A673 (cell line): ENCODE data around the gene TRAF6. TPM values are rescaled to one million over a fixed set of nuclear protein-coding genes. Genes with fewer than 3 reads are reported as not detected.
A peak's percentile ranks its signal among the peaks of the same experiment; 100 is the strongest.

Experiments used
- BruUV-seq: library from RNA; stranded (reverse); fragments of 400-500 nt; replicated peaks from 2 replicates; lab custom pipeline; 2021; lab: Mats Ljungman, UMichigan
- CTCF ChIA-PET: fragments of 300-600 bp; sonication (Branson Sonifier 250); formaldehyde crosslinking; loops from one replicate; lab custom pipeline; 2022; ENCODE audit warnings: antibody characterized with exemption; lab: Charles Lee
- POLR2A ChIA-PET: fragments of 300-600 bp; sonication (Branson Sonifier 250); formaldehyde crosslinking; loops from one replicate; lab custom pipeline; 2022; ENCODE audit warnings: antibody characterized with exemption; ENCODE audit not compliant: low non-redundant PET; lab: Charles Lee
- DNase-seq: peaks from one replicate; pipeline ENCODE4 v3.0.0-alpha.2; 2015; ENCODE audit warnings: low spot score
- H3K27ac ChIP-seq: fragments of 200-600 bp; sonication (generic); 2 replicates; pipeline ENCODE4 v1.5.1; 2016; ENCODE audit warnings: mixed run types, low read depth, mild to moderate bottlenecking, mixed read lengths, antibody characterized with exemption, low read length; ENCODE audit not compliant: poor library complexity, severe bottlenecking
- H3K27me3 ChIP-seq: fragments of 200-600 bp; sonication (generic); replicated peaks from 2 replicates; pipeline ENCODE4 v1.6.1; 2017; ENCODE audit warnings: mixed run types, low read depth, mild to moderate bottlenecking, mixed read lengths, antibody characterized with exemption, low read length; ENCODE audit not compliant: insufficient read depth, poor library complexity
- H3K36me3 ChIP-seq: fragments of 200-600 bp; sonication (generic); 2 replicates; pipeline ENCODE4 v1.6.1; 2016; ENCODE audit warnings: mixed run types, mild to moderate bottlenecking, mixed read lengths, antibody characterized with exemption, low read length; ENCODE audit not compliant: insufficient read depth, poor library complexity, severe bottlenecking
- H3K4me1 ChIP-seq: fragments of 200-600 bp; sonication (generic); 2 replicates; pipeline ENCODE4 v1.6.1; 2017; ENCODE audit warnings: mixed run types, mild to moderate bottlenecking, mixed read lengths, antibody characterized with exemption, low read length; ENCODE audit not compliant: insufficient read depth, poor library complexity, severe bottlenecking
- H3K4me3 ChIP-seq: fragments of 200-600 bp; sonication (generic); 2 replicates; pipeline ENCODE4 v1.5.1; 2016; ENCODE audit warnings: low read depth, mixed run types, mild to moderate bottlenecking, mixed read lengths, low read length; ENCODE audit not compliant: poor library complexity, severe bottlenecking
- H3K9me3 ChIP-seq: fragments of 200-600 bp; sonication (generic); 2 replicates; pipeline ENCODE4 v1.6.1; 2016; ENCODE audit warnings: mixed run types, low read depth, mild to moderate bottlenecking, mixed read lengths, antibody characterized with exemption, low read length; ENCODE audit not compliant: poor library complexity, severe bottlenecking
- CTCF ChIP-seq: fragments of 300-800, 200-600 bp; sonication (generic); conservative IDR thresholded peaks from 2 replicates; pipeline ENCODE4 v1.5.1; 2017; ENCODE audit warnings: low read depth, mild to moderate bottlenecking, antibody characterized with exemption, low read length, moderate library complexity, mixed read lengths
- EZH2 ChIP-seq: fragments of 200-600 bp; sonication (generic); IDR thresholded peaks from 2 replicates; pipeline ENCODE4 v1.6.1; 2017; ENCODE audit warnings: borderline replicate concordance, low read depth, mild to moderate bottlenecking, mixed read lengths, antibody characterized with exemption, low read length; ENCODE audit not compliant: poor library complexity, severe bottlenecking
- intact Hi-C: fragments of 100-400 bp; cut with micrococcal nuclease; formaldehyde crosslinking; loops from one replicate; pipeline ENCODE4 v1.10.0; 2022; ENCODE audit not compliant: unreplicated experiment
- total RNA-seq: library from RNA; stranded (reverse); gene quantifications from 2 replicates; pipeline ENCODE4 v1.2.3, GENCODE V29; 2021

Gene TRAF6
- total RNA-seq, 1 experiment from 2014 or later, result 28.6 TPM

GRCh38 chr11:36455658-36456111, 54.4 kb downstream of the TRAF6 start:
- Histone ChIP-seq H3K4me3 (no peak overlapping the region), H3K36me3 (peaks cover 15% of the 10 kb centered on the region), H3K27me3 (no peaks in the 10 kb centered on the region), H3K27ac (peak overlapping the region; percentile 63), H3K9me3 (no peaks in the 10 kb centered on the region), H3K4me1 (peaks cover 19% of the 10 kb centered on the region)
- intact Hi-C loops, result no loop called here
- TF ChIP-seq EZH2 (no peak), CTCF (no peak)
- ChIA-PET POLR2A (interaction anchor here (0.6 kb wide), 1 partner anchor 158 kb away, joined by 3 read pairs; no protein-coding TSS in a partner anchor), CTCF (interaction anchor here (0.9 to 1.0 kb wide), 2 partner anchors 37 to 108 kb away, joined by 3 to 4 read pairs; no protein-coding TSS in a partner anchor)
- DNase-seq, result peak; percentile 89
- no TSS peak for BruUV-seq

GRCh38 chr11:36454941-36455631, 55.0 kb downstream of the TRAF6 start:
- H3K27ac ChIP-seq, result peak overlapping the region; percentile 63
- intact Hi-C loops, result loop anchor here (5.0 kb wide), 1 partner anchor 53 kb away; no protein-coding TSS in a partner anchor
- H3K27me3 ChIP-seq, result no peaks in the 10 kb centered on the region
- H3K4me1 ChIP-seq, result peaks cover 19% of the 10 kb centered on the region
- H3K9me3 ChIP-seq, result no peaks in the 10 kb centered on the region
- no peak overlapping the region for H3K4me3 ChIP-seq
- H3K36me3 ChIP-seq, result peaks cover 15% of the 10 kb centered on the region
- ChIA-PET CTCF (interaction anchor here (1.0 kb wide), 1 partner anchor 38 kb away, joined by 4 read pairs; no protein-coding TSS in a partner anchor), POLR2A (no interaction called here)
- DNase-seq, result peak; percentile 88
- TF ChIP-seq EZH2, result no peak
- TF ChIP-seq CTCF, result no peak
- BruUV-seq, result no TSS peak

GRCh38 chr11:36454551-36454940, 55.5 kb downstream of the TRAF6 start:
- Histone ChIP-seq H3K4me1 (peaks cover 19% of the 10 kb centered on the region), H3K4me3 (no peak overlapping the region), H3K9me3 (no peaks in the 10 kb centered on the region), H3K27ac (peak overlapping the region; percentile 63), H3K36me3 (peaks cover 15% of the 10 kb centered on the region), H3K27me3 (no peaks in the 10 kb centered on the region)
- BruUV-seq, result no TSS peak
- intact Hi-C loops, result loop anchor here (5.0 kb wide), 1 partner anchor 52 kb away; no protein-coding TSS in a partner anchor
- ChIA-PET CTCF (no interaction called here), POLR2A (no interaction called here)
- TF ChIP-seq EZH2 (no peak), CTCF (no peak)
- DNase-seq, result no peak
